ENCODE measurements around the gene WSB1. TPM values are rescaled to one million over a fixed set of nuclear protein-coding genes. Genes with fewer than 3 reads are reported as not detected.
"Not testable (repeated sequence)": the region's sequence is repeated elsewhere in the genome, so short reads cannot be mapped to it uniquely, and the experiment has no call there.

WSB1 gene
- total RNA-seq, 2 donors from 2014 or later = 181 to 211 TPM

DNA sequence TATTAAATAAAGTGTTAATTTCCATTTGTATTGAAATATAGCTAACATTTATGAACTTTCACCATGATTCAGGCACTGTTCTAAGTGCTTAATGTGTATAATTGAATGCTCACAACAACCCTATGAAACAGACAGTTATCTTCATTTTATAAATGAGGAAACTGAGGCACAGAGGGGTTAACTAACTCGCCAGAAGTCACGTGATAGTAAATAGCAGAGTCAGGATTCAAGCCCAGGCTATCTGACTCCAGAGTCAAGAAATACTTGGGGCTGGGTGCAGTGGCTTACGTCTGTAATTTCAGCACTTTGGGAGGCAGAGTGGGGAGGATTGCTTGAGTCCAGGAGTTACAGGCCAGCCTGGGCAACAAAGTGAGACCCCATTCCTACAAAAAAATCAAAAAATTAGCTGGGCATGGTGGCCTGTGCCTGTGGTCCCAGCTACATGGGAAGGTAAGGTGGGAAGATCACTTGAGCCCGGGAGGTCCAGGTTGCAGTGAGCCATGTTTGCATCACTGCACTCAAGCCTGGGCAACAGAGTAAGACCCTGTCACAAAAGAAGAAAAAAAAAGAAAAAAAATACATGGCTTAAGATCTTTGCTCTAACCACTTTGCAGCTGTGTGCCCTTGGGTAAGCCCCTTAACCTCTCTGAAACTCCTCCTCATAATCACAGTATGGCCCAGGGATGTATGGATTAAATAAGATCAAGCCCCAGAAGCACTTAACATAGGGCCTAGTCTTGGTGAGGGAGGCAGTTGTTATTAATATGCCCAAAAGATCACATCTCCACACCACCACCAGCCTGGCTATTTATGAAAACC is 29.0 kb downstream of the WSB1 start:
- ATAC-seq (no peak), DNase-seq (ENCODE audit: low spot score in 2 of 2) (no peak)
- Mint-ChIP-seq H3K9me3 (no peaks in the 10 kb centered on the region), H3K27ac (no peak overlapping the region), H3K36me3 (no peaks in the 10 kb centered on the region)

DNA sequence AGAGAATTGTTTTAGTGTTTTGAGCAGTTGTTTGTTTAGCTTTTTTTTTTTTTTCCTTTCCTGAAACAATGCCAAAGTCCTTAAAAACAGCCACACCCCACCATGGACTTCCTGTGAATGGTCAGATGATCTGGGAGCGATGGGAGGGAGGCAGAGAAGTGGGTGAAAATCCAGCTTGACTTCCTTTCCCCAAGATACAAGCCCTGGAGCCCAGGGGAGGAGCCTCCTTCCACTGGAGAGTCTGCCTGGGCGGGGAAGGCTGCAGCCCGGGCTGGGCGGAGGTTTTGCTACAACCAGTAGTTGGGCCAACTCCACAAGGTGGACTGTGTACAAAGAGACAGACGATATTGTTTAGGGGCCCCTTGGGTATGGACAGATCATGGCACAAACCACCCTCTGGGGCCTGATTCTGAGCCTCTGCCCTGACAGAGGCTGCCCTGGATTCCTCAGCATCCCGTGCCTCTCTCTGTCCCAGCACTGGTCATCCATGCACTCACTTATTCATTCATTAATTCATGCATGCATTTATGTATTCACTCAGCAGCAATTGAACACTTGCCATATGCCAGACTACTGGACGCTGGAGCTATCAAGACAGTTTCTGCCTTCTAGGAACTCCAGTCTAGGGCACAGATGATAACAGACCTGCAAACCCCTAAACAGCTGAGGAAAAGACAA is 29.8 kb downstream of the WSB1 start:
- Mint-ChIP-seq H3K9me3 (no peaks in the 10 kb centered on the region), H3K36me3 (no peaks in the 10 kb centered on the region), H3K27ac (no peak overlapping the region)
- DNase-seq (ENCODE audit: low spot score in 2 of 2) (no peak), ATAC-seq (no peak)

DNA sequence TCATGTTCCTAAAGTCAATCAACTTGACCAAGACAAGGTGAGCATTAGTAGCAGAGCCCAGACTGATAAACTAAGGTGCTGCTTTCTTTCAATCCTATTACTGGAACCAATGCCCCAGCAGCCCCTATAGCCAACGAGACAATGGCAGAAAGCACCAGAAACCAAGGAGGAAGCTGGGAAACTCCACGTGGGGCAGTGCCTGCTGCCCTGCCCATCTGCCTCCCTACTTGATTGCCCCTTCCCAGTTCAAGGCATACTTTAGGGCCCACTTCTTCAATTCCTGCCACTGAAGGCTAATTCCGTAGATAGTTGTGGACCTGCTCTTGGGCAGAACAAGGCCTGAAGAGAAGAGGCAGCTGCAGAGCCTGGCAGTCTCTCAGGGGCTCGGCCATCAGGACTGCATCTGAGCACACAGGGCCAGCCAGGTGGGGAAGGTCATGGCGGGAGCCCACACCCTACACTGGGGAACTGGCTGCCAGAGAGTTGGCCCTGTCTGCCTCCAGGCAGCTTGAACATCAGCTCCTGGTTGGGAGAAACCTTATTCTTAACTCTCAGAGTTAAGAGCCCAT is 30.9 kb downstream of the WSB1 start:
- H3K27ac Mint-ChIP-seq = no peak overlapping the region
- DNase-seq (ENCODE audit: low spot score in 2 of 2) (no peak), ATAC-seq (no peak)
- no peaks in the 10 kb centered on the region for H3K36me3 Mint-ChIP-seq
- H3K9me3 Mint-ChIP-seq = no peaks in the 10 kb centered on the region

DNA sequence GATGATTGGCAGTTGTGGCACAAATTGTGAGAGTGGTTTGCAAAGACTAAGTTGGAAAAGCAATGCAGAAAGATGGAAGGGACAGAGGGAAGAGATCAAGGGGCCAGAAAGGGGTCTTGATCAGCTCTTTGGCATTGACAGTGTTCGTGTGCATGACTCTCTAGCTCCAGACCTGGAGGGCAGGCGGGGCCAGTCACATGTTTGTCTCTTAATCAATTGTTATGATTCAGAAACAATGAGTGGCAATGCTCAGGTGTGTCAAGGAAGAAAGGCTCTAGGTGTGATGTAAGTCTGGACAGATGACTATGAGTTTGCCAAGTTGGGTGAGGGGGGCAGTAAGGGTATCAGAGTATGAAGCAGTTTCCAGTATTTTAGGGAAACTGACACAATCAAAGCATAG is 32.1 kb downstream of the WSB1 start:
- ATAC-seq = no peak
- Mint-ChIP-seq H3K27ac (no peak overlapping the region), H3K36me3 (no peaks in the 10 kb centered on the region), H3K9me3 (no peaks in the 10 kb centered on the region)
- no peak for DNase-seq (ENCODE audit: low spot score in 2 of 2)

DNA sequence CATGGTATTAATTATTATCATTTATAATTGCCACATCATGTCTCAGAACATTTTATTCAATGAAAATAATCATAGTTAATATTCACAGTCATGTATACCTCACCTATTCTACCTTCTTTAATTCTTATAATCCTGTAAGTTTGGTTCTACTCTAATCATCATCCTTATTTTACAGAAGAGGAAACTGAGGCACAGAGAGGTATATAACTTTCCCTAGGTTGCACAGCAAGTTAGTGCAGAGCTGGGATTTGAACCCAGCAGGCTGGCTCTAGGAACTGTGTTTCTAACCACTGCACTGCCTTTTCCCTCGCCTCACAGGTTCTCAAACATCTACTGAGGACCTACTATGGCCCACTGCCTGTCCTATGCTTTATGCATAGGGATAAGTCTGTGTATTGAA is 32.7 kb downstream of the WSB1 start:
- ATAC-seq (no peak), DNase-seq (ENCODE audit: low spot score in 2 of 2) (no peak)
- Mint-ChIP-seq H3K9me3 (no peaks in the 10 kb centered on the region), H3K36me3 (no peaks in the 10 kb centered on the region), H3K27ac (no peak overlapping the region)

DNA sequence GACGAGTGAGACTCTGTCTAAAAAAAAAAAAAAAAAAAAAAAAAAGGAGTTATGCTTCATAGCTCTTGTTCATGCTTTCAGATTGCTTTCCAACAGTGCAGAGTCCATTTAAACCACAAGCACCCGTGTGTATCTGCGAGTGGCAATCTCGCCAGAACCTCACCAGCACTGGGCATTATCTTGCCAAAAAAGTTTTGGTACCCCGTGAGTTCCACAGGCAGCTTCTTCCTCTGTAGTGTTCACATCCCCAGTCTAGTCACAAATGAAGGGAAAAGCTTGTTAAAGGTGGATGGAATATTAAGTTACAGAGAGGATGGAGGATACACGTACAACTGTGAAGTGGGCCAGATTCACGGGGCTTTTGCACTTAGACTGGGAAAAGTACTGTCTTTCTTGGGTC is 33.5 kb downstream of the WSB1 start:
- ATAC-seq (no peak), DNase-seq (ENCODE audit: low spot score in 2 of 2) (no peak)
- Mint-ChIP-seq H3K36me3 (no peaks in the 10 kb centered on the region), H3K9me3 (no peaks in the 10 kb centered on the region), H3K27ac (no peak overlapping the region)

DNA sequence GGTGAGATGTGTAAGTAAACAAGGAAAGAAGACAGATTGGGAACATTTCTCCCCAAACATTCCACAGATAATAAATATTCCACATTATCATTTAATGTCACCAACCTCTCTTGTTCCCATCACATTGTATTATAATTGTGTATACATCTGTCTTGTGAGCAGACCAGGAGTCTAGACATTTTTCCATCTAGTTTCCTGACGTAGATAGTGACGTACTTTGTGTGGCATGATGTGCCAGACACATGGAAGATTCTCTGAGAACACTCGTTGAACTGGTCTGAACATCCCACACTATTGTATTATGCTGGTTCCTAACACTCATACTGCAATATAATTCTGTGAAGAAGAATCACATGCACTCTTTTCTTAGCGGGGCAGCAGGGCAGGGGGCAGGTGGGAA is 34.0 kb downstream of the WSB1 start:
- DNase-seq (ENCODE audit: low spot score in 2 of 2) (no peak), ATAC-seq (no peak)
- Mint-ChIP-seq H3K36me3 (no peaks in the 10 kb centered on the region), H3K9me3 (no peaks in the 10 kb centered on the region), H3K27ac (no peak overlapping the region)

DNA sequence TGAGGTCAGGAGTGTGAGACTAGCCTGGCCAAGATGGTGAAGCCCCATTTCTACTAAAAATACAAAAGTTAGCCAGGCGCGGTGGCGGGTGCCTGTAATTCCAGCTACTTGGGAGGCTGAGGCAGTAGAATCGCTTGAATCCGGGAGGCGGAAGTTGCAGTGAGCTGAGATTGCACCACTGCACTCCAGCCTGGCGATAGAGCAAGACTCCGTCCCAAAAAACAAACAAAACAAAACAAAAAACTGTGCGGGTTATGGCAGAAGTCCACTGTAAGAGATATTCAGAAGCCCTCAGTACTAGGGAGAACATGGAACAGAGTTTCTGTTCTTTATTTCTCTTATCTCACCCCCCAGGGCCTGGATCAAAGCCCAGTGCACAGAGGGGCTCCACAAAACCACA is 34.8 kb downstream of the WSB1 start:
- ATAC-seq; H3K9me3 Mint-ChIP-seq; DNase-seq (ENCODE audit: low spot score in 2 of 2); H3K36me3 Mint-ChIP-seq; H3K27ac Mint-ChIP-seq: not testable (repeated sequence)

DNA sequence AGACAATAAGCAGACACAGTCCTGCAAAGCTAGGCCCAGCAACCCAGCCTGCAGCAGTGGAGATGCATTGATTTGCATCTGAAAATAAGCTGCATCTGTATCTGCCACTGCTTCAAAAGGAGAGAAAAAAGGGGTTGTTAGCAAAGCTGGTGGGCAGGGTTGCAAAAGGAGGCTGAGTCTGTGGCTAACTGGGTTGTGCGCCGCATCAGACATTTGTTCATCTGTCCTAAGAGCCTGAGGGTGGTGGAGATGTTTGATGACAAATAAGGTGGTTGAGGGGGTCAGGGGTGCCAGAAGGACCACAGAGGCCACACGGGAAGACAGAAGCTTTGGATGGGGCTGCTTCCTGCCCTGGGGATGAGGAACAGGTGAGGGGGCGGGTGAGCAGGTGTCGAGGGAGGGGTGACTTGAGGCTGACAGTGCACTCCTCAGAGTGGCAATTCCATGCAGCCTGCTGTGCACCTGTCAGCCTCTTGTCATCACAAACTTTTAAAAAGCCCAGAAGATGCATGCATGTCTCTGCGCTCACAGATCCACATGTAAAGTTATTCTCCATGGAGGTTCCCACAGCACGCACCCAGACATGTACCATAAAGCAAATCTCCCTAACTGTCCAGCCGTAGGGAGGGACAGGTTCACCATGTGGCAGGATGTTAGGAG is 35.4 kb downstream of the WSB1 start:
- Mint-ChIP-seq H3K9me3 (no peaks in the 10 kb centered on the region), H3K27ac (no peak overlapping the region), H3K36me3 (no peaks in the 10 kb centered on the region)
- DNase-seq (ENCODE audit: low spot score in 2 of 2) (no peak), ATAC-seq (no peak)

DNA sequence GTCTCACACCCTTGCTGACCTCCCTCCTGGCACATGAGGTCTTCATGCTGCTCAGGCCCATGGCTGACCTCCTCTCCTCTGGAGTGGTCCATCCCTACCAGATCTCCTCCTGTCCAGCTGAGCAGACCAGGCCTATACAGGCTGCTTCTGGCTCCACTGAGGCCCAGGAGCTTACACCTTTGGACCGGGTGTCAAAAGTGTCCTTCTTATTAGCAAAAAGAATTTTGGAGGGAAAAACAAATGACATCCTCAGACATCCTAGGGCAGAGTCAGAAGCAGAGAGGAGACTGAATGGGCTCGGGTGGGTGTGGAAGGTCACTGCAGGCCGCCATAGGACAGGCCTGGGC is 38.1 kb downstream of the WSB1 start:
- no peak for DNase-seq (ENCODE audit: low spot score in 2 of 2)
- Mint-ChIP-seq H3K9me3 (no peaks in the 10 kb centered on the region), H3K36me3 (no peaks in the 10 kb centered on the region), H3K27ac (peak overlapping the region; percentile 4 to 95)
- no peak for ATAC-seq

DNA sequence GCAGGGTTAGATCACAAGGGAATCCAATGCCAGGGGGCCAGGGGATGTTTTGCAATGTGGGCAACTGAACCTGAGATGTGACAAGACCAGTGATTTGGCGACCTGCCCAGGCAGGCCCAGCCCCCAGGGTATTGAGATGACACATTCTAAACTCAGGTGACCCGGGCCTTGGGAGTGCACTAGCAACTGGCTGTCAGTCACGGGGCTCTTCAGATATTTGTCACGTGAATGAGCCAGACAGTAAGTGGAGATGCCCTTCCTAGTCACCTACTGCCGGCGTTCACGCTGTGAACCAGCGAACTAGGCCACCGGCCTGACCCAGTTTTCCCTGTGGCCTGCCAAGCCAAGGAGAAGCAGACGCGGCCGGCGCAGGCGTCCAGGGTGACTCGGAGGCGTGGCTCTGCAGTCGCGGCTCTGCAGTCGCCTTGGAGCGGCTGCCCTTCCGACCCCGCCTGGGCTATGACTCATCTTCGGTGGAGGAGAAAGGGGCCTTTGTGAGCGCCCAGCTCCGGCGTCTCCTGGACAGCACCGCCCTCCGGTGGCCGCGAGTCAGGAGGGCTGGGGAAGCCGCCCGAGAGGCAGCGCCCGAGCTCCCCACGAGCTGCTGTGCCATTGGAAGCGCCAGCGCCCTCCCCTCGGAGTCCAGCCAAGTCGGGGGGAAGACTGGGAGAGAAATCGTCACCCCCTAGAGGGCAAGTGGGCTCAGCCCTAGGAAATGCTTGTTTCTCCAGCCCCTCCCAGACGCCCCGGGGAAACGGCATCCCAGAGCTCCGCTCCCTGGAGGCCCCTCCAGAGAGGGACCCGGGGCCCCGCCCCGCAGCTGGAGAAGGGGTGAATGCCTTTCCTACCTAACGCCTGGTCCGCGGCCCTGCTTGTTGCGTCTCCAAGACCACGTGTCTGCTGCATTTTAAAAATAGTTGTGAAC is 38.8 kb downstream of the WSB1 start:
- peak overlapping the region; percentile 95 to 96 for H3K27ac Mint-ChIP-seq
- peak; percentile 87 to 91 for ATAC-seq
- H3K36me3 Mint-ChIP-seq = no peaks in the 10 kb centered on the region
- H3K9me3 Mint-ChIP-seq = no peaks in the 10 kb centered on the region
- DNase-seq (ENCODE audit: low spot score in 2 of 2) = peak; percentile 86 to 96

DNA sequence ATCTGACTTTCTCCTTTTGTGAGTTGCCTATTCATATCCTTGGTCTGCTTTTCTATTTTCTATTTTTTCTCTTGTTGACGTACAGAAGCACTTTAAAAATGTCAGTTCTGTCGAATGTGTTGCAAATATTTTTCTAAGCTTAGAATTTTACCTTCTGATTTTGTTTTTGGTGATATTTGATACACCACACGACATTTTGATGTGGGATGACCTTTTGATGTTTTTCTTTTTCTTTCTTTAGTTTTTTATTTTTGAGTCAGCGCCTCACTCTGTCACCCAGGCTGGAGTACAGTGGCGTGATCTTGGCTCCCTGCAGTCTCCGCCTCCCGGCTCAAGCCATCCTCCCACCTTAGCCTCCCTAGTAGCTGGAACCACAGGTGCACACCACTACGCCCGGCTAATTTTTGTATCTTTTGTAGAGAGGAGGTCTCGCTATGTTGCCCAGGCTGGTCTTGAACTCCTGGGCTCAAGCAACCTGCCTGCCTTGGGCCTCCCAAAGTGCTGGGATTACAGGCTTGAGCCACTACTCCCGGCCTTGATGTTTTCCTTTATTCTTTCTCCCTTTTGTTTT is 39.6 kb downstream of the WSB1 start:
- Mint-ChIP-seq H3K36me3 (no peaks in the 10 kb centered on the region), H3K27ac (peak overlapping the region; percentile 95 to 96), H3K9me3 (no peaks in the 10 kb centered on the region)
- DNase-seq (ENCODE audit: low spot score in 2 of 2) (peak in 1 of 2 donors; percentile 18), ATAC-seq (no peak)

DNA sequence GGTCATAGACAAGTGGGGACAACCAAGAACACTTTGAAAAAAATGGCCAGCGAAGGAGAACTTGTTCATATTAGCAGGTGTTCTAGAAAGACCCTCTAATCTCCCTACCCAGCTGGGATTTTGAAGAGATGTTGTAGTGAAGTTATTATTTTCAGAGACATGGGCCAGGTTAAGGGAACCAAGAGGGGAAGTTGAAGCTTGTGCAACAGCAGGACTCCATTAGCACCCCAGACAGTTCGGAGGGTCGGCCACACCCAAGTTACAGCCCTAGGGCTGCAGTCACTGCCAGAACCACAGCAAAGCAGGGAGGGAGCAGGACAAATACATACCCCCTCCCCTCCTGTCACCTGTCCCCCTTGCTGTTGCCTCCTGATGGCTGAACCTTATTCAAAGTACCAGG is 42.3 kb downstream of the WSB1 start:
- H3K36me3 Mint-ChIP-seq = no peaks in the 10 kb centered on the region
- no peak for DNase-seq (ENCODE audit: low spot score in 2 of 2)
- ATAC-seq = no peak

DNA sequence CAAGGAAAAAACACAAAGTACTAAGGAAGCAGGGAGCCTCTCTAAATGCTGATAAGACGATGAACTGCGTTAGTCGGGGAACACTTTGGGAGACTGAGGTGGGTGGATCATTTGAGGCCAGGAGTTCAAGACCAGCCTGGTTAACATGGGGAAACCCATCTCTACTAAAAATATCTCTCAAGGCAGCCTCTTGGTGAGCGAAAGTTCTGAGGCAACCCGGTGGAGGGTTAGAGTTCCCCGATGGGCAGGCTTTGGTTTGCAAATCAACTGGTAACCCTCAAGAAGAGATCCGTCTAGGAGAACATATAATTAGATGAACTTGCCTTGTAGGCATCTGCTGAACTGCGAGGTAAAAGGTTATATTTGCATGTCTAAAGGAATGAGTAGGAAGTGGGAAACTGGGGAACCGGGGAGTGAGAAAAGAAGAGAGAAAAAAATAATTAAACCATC is 44.6 kb downstream of the WSB1 start:
- DNase-seq (ENCODE audit: low spot score in 2 of 2) (no peak), ATAC-seq (no peak)
- Mint-ChIP-seq H3K9me3 (no peaks in the 10 kb centered on the region), H3K36me3 (no peaks in the 10 kb centered on the region), H3K27ac (no peak overlapping the region)

More for the DNA sequence above, 42.3 kb downstream of the WSB1 start:
- no peak overlapping the region for H3K27ac Mint-ChIP-seq
- no peaks in the 10 kb centered on the region for H3K9me3 Mint-ChIP-seq

DNA sequence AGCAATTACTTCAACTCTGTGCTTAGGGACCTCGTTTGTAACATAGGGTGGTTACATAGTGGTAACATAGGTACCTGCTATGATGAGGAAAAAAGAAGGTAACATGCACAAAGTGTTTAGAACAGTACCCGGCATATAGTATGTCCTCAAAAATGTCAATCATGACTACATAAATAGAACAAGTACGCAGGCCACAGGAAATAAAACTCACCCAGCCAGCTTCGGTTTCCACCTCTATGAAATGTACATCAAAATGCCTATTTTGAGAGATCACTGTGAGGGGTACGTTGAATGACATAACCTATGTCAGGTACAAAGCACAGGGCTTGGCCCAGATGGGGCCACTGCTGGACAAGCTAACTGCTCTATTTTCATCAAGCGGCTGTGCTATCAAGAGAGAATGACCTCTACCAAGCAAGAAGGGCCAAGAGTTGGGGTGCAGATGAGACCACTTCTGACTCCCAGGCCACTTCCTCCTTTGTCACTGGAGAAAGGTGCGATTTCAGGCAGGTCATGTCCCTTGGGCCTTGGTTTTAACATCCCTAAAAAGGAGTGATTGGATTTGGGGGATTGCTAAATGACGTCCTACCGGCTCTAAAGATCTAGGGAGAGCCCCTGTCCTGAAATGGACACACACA is 45.4 kb downstream of the WSB1 start:
- no peaks in the 10 kb centered on the region for H3K9me3 Mint-ChIP-seq
- ATAC-seq (no peak), DNase-seq (ENCODE audit: low spot score in 2 of 2) (no peak)
- H3K27ac Mint-ChIP-seq = no peak overlapping the region
- no peaks in the 10 kb centered on the region for H3K36me3 Mint-ChIP-seq
